Breast epithelium (tissue), 3 donors: ENCODE data around the gene XCL2.
"Not testable (repeated sequence)": the region's sequence is repeated elsewhere in the genome, so short reads cannot be mapped to it uniquely, and the experiment has no call there.

Experiments
- CTCF ChIP-seq, 3 donors: fragments of 450-650 bp; IDR thresholded peaks; one replicate each; pipeline ENCODE4 v1.5.1; 2016 to 2017; ENCODE audit warnings: antibody characterized with exemption in 3 of 3, mild to moderate bottlenecking in 3 of 3, moderate library complexity in 3 of 3
- POLR2A ChIP-seq: fragments of 450-650 bp; IDR thresholded peaks from one replicate; pipeline ENCODE4 v1.6.1; 2016; ENCODE audit warnings: antibody characterized with exemption, mild to moderate bottlenecking, moderate library complexity

GRCh38 chr1:168545678-168546552 lies 2.1 kb upstream of the XCL2 start:
- not testable (repeated sequence) for TF ChIP-seq CTCF (IDR thresholded peaks at IDR 0.05); POLR2A
